ENCODE measurements around the gene WIPI1.
"Not testable (repeated sequence)": the region's sequence is repeated elsewhere in the genome, so short reads cannot be mapped to it uniquely, and the experiment has no call there.

WIPI1 gene

DNA sequence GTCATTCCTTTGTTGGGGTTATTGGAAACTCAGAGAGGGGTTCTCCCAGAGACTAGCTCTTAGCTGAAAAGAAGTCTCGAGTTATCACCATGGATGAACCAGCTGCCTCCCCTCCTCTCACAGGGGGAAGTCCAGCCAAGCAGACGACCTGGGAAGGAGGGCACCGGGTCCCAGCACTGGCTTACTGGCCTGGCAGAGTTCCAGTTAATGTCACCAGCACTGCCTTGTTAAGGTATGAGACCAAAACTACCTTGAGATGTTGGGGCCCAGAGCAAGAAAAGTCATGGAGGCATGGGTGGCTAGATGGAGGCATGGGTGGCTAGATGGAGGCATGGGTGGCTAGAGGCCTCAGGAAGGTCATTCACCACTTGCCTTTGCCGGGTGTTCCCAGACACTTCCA, 72.4 kb downstream of the WIPI1 start:
- DNase-seq (ENCODE audit: low spot score in 2 of 2) (no peak), ATAC-seq (ENCODE audit: low read depth) (no peak)
- H3K27me3 Mint-ChIP-seq: peaks cover 3% of the 10 kb centered on the region
- H3K4me1 Mint-ChIP-seq: peaks cover 4% of the 10 kb centered on the region
- peaks cover 4% of the 10 kb centered on the region for H3K36me3 Mint-ChIP-seq
- no peak overlapping the region for H3K27ac Mint-ChIP-seq
- H3K4me3 Mint-ChIP-seq: no peak overlapping the region
- no peaks in the 10 kb centered on the region for H3K9me3 Mint-ChIP-seq

DNA sequence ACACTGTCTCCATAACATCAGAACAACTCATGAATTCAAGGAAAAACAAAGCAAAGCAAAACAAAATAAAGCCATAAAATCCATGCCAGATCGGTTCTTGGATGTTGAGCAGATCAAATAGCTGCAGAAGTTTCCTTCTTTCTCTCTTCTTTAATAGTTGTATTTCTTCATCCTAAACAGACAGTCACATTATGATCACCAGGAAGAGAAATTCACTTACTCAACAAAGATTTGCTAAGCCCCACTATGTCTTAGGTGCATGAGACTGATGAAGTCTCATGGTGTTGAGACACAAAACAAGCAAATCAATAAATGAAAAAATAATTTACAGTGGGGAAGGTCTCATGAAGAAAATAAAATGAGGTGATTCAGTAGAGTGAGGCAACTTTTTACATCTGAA, 72.8 kb downstream of the WIPI1 start:
- Mint-ChIP-seq H3K27ac (no peak overlapping the region), H3K27me3 (peaks cover 3% of the 10 kb centered on the region), H3K4me1 (peaks cover 4% of the 10 kb centered on the region), H3K9me3 (no peaks in the 10 kb centered on the region), H3K4me3 (no peak overlapping the region), H3K36me3 (peaks cover 7% of the 10 kb centered on the region)
- DNase-seq (ENCODE audit: low spot score in 2 of 2): no peak
- no peak for ATAC-seq (ENCODE audit: low read depth)

DNA sequence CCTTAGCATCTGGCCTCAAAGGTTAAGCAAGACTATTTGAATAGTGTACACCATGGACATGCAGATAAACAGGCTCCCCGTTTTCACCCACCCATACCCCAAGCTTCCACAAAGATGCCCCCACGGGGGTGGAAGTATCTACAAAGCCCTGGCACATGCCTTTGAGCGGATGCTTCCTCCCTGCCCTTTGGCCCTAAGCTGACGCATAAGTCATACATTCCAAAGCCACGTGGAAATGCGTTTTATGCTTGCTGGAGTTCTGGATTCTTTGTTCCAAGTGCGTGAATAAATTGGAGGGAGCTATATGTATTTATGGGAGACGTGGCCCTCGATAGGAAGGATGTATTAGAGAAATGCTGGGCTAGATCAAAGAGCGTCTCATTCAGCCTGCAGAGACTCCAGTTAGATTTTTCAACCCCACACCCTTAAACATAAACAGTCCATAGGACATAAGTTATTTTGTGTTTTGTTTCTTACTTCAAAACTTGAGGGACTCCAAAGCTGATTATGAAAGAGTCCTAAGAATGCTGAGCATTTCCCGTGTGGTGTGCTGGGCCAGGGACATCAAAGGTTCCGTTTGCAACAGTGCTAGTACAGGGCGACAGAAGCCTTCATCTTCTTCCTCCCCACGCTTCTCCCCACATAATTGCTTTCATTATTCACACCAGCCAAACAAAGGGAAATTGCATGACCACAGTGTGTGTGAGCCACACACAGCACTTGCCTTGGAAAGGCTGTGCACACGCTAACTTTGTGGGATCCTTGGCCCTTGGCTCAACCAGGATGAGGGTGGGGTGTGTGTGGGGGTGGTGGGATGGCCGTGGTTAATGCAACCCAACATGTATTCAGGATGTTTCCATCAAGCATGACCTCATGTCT, 73.6 kb downstream of the WIPI1 start:
- Mint-ChIP-seq H3K4me3 (no peak overlapping the region), H3K4me1 (peaks cover 4% of the 10 kb centered on the region), H3K36me3 (peaks cover 7% of the 10 kb centered on the region), H3K9me3 (no peaks in the 10 kb centered on the region), H3K27ac (no peak overlapping the region), H3K27me3 (peaks cover 3% of the 10 kb centered on the region)
- no peak for DNase-seq (ENCODE audit: low spot score in 2 of 2)
- ATAC-seq (ENCODE audit: low read depth): no peak

DNA sequence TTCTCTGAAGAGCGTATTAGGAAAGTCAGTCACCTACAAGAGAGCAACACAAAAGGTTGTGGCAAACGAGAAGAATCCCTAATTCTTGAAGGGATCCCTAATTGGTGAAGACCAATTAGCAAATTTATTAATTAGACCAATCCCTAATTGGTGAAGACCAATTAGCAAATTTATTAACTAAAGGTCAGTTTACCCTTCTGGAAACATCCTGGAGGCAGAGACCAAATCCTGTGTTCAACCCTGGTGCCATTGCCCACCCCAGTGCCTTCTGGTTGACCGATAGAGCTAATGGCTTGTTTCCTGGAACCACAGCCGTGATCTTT, 74.2 kb downstream of the WIPI1 start:
- ATAC-seq (ENCODE audit: low read depth): no peak
- no peak overlapping the region for H3K27ac Mint-ChIP-seq
- H3K9me3 Mint-ChIP-seq: no peaks in the 10 kb centered on the region
- H3K27me3 Mint-ChIP-seq: peaks cover 3% of the 10 kb centered on the region
- DNase-seq (ENCODE audit: low spot score in 2 of 2): no peak
- H3K4me1 Mint-ChIP-seq: peaks cover 4% of the 10 kb centered on the region
- peaks cover 7% of the 10 kb centered on the region for H3K36me3 Mint-ChIP-seq
- no peak overlapping the region for H3K4me3 Mint-ChIP-seq

DNA sequence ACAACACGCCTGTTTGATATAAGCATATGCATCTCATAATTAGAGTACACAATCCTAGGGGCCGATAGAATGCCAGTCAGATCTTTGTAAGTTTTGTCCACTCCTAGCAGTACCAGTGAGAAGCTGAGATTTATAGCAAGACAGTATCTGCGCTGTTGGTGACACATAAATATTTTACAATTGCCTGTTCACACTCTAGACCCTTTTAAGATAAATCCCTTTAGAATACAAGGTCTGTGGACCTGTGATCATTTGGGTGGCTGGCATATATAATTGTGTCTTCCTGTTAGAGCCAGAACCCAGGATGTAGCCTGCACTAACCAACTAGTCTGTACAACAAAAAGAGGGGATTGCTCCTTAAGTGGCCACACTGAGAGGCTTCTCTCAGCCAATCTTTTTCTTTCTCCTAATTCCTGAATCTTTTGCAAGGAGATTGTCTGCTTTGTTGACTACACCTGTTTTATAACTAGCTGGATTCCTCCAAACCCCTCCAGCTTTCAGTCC, 74.7 kb downstream of the WIPI1 start:
- DNase-seq (ENCODE audit: low spot score in 2 of 2) (no peak), ATAC-seq (ENCODE audit: low read depth) (no peak)
- Mint-ChIP-seq H3K4me1 (peaks cover 4% of the 10 kb centered on the region), H3K9me3 (no peaks in the 10 kb centered on the region), H3K27ac (no peak overlapping the region), H3K4me3 (no peak overlapping the region), H3K27me3 (peaks cover 3% of the 10 kb centered on the region), H3K36me3 (peaks cover 9% of the 10 kb centered on the region)

DNA sequence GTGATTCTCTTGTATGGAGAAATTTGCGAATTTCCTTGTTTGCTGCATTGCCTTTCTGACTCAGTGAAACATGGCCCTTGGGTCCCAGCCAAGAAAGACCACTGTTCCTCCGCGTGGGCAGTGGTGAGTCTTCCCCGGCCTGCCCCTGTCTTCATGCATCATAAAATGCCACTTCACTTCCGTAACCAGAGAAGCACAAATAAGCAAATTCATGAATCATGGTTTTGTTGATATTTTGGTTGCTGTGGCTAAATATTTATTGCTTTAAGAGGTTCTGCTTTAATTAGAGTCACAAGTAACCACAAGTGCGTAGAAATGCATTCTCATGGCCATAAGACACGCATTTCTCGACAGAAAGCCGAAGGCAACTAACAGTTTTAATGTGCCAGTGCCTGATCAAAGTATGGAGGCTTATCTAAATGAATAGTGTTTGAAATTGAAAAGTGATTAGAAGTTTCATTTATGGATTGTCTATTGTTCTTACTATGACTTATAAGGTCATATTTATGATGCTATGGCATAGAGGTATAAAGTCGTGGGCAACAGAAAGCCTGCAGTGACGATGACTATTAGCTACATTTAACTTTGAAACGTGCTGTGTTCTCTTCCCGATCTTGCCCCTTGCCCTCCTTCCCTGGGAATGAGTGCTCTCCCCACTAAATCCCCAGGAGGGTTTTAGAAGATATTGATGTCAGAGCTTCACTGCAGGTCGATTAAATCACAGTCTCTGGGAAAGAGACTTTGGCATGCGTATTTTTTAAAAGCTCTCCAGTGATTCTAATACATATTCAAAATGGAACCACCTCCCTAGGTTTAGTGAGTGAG, 76.0 kb downstream of the WIPI1 start:
- Mint-ChIP-seq H3K27me3 (peaks cover 3% of the 10 kb centered on the region), H3K36me3 (peaks cover 12% of the 10 kb centered on the region), H3K4me1 (peaks cover 4% of the 10 kb centered on the region), H3K4me3 (no peak overlapping the region), H3K27ac (peak overlapping the region; percentile 11), H3K9me3 (no peaks in the 10 kb centered on the region)
- peak; percentile 85 for ATAC-seq (ENCODE audit: low read depth)
- no peak for DNase-seq (ENCODE audit: low spot score in 2 of 2)

DNA sequence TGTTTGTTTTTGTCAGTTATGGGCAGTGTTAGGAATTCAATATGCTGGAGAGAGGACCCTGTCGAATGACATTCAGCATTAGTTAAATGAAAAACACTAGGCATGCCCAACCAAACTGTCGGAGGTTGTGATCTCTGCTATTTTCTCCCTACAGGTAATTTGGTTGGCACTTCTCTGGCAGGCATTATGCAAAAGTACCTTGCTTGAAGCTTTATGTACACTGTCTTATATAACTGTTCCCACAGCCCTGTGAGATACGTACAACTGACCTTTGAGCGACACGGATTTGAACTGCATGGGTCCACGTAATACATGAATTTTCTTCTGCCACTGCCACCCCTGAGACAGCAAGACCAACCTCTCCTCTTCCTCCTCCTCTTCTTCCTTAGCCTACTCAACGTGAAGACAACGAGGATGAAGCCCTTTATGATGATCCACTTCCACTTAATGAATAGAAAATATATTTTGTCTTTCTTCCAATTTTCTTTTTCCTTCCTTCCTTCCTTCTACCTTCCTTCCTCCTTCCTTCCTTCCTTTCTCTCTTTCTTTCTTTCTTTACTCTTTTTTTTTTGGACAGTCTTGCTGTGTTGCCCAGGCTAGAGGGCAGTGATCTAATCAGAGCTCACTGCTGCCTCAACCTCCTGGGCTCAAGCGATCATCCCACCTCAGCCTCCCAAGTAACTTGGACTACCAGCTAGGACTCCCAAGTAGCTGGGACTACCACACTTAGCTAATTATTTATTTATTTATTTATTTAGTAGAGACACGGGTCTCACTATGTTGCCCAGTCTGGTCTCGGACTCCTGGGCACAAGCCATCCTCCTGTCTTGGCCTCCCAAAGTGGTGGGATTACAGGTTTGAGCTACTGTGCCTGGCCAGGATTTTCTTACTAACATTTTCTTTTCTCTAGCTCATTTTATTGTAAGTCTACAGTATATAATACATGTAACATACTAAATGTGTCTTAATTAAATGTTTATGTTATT, 77.3 kb downstream of the WIPI1 start:
- no peak for DNase-seq (ENCODE audit: low spot score in 2 of 2)
- Mint-ChIP-seq H3K9me3 (no peaks in the 10 kb centered on the region), H3K4me3 (no peak overlapping the region), H3K4me1 (peaks cover 4% of the 10 kb centered on the region), H3K27ac (no peak overlapping the region), H3K36me3 (peaks cover 12% of the 10 kb centered on the region), H3K27me3 (peaks cover 3% of the 10 kb centered on the region)
- no peak for ATAC-seq (ENCODE audit: low read depth)

DNA sequence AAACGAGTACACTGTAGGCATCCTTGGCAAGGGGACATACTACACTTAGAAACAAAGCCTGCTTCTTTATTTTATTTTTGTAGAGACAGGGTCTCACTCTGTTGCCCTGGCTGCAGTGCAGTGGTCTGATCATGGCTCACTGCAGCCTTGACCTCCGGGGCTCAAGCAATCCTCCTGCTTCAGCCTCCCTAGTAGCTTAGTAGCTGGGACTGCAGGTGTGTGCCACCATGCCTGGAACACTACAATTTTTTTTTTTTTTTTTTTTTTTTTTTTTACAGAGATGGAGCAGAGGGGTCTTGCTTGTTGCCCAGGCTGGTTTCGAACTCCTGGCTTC, 78.2 kb downstream of the WIPI1 start:
- Mint-ChIP-seq H3K36me3 (peaks cover 12% of the 10 kb centered on the region), H3K27ac (no peak overlapping the region), H3K27me3 (peaks cover 3% of the 10 kb centered on the region), H3K9me3 (no peaks in the 10 kb centered on the region), H3K4me1 (peaks cover 4% of the 10 kb centered on the region), H3K4me3 (no peak overlapping the region)
- no peak for ATAC-seq (ENCODE audit: low read depth)
- no peak for DNase-seq (ENCODE audit: low spot score in 2 of 2)

DNA sequence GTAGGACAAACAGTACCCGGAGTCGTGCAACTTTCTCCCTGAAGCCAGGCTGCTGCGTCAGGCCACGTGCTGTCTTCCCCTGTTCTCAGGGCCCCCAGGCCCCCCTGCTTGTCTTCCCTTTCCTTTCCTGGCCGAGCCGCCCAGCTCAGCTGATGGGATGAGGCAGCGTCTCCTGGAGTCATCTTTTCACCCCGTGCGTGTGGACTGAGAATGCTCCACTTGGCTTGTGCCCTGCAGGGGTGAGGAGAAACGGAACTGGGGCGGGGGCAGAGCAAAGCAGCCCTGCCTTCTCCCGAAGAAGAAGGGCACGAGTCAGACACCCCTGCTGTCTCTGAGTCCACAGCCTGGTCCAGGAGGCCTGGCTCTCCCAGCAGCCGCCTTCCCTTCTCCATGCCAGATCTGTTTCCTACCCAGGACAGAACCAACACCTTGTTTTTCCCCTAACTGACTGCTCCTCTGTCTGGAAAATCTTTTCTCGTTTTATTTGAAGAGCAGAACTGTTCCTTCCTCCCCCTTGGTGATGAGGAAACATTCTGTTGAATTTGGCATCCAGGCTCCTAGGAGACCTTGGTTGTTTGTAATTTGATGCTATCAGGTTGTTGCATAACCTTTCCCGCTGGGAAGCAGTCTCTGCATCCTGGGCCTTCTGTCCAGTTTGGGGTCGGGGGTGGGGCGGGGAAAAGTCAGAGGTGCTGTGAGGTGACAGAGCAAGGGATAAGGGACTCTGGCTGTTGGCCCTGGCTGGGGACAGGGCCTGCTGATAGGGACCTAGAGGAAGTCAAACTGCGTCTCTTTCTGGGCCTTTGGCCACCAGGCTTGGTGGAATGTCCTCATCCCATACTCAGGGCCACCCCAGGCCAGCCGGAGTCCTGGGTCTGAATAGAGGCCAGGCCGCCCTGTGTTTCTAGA, 78.8 kb downstream of the WIPI1 start:
- ATAC-seq (ENCODE audit: low read depth): no peak
- H3K4me3 Mint-ChIP-seq: no peak overlapping the region
- no peaks in the 10 kb centered on the region for H3K9me3 Mint-ChIP-seq
- no peak for DNase-seq (ENCODE audit: low spot score in 2 of 2)
- H3K4me1 Mint-ChIP-seq: peaks cover 4% of the 10 kb centered on the region
- peaks cover 2% of the 10 kb centered on the region for H3K27me3 Mint-ChIP-seq
- H3K27ac Mint-ChIP-seq: no peak overlapping the region
- peaks cover 12% of the 10 kb centered on the region for H3K36me3 Mint-ChIP-seq

DNA sequence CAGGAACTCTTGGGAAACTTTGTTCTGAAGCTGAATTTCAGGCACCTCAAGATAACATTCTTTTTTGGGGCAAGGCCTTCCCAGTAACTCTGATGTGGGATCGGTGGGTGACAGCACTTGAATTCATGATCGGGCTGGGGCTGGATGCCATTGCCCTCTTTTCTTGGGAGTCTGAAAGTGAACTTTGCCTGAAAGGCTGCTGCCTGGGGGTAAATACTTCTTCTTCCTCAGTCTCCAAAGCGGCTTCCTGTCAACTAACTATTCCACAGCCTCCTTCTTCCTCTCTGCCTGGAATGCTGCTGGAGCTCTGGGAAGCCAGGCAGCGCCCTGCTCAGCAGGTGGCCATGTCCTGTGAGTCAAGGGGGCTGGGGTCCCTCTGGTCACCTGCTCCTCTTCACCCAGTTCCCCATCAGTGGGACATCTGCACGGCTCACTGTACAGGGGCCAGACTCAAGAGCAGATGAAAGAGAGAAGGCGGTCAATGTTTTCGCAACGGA, 79.5 kb downstream of the WIPI1 start:
- H3K36me3 Mint-ChIP-seq: peaks cover 12% of the 10 kb centered on the region
- peaks cover 4% of the 10 kb centered on the region for H3K4me1 Mint-ChIP-seq
- no peak for ATAC-seq (ENCODE audit: low read depth)
- no peak for DNase-seq (ENCODE audit: low spot score in 2 of 2)
- no peak overlapping the region for H3K4me3 Mint-ChIP-seq
- H3K27me3 Mint-ChIP-seq: peaks cover 2% of the 10 kb centered on the region
- no peaks in the 10 kb centered on the region for H3K9me3 Mint-ChIP-seq
- H3K27ac Mint-ChIP-seq: no peak overlapping the region

DNA sequence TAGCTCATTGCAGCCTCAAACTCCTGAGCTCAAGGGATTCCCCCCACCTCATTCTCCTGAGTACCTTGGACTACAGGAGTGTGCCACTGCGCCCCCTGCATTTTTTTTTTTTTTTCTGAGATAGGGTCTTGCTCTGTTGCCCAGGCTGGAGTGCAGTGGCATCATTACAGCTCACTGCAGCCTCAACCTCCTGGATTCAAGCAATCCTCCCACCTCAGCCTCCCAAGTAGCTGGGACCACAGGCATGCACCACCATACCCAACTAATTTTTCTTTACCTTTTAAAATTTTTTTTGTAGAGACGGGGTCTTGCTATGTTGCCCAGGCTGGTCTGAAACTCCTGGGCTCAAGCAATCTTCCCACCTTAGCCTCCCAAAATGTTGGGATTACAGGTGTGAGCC, 81.1 kb downstream of the WIPI1 start:
- not testable (repeated sequence) for ATAC-seq (ENCODE audit: low read depth); H3K9me3 Mint-ChIP-seq; H3K4me3 Mint-ChIP-seq; H3K27me3 Mint-ChIP-seq; DNase-seq (ENCODE audit: low spot score in 2 of 2); H3K4me1 Mint-ChIP-seq; H3K27ac Mint-ChIP-seq
- peaks cover 15% of the 10 kb centered on the region for H3K36me3 Mint-ChIP-seq

DNA sequence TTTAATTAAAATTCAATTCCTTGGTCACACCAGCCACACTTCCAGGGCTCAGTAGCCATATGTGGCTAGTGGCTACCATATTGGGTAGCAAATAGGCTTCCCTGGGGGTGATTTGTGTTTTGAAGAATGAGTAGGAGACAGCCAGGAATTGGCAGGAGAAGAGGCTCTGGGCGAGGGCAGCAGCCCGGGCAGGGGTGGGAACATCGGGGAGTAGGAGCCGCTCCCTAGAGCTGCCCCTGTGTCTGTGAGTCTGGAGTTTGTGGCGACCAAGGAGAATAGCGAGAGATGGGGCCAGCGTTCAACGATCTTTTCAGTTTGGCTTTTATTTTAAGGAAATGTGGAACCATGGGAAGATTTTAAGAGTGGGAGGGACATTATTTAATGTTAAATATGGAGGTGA, 81.7 kb downstream of the WIPI1 start:
- ATAC-seq (ENCODE audit: low read depth): no peak

More for the DNA sequence above, 81.7 kb downstream of the WIPI1 start:
- H3K36me3 Mint-ChIP-seq: peaks cover 16% of the 10 kb centered on the region
- no peaks in the 10 kb centered on the region for H3K4me1 Mint-ChIP-seq
- H3K9me3 Mint-ChIP-seq: no peaks in the 10 kb centered on the region
- DNase-seq (ENCODE audit: low spot score in 2 of 2): no peak
- no peak overlapping the region for H3K4me3 Mint-ChIP-seq
- no peak overlapping the region for H3K27ac Mint-ChIP-seq
- no peaks in the 10 kb centered on the region for H3K27me3 Mint-ChIP-seq
